Stromal cell of bone marrow (primary cell): ENCODE data around the gene SAP30BP.
A peak's percentile ranks its signal among the peaks of the same experiment; 100 is the strongest.

ENCODE experiments used
- DNase-seq: peaks from one replicate; pipeline ENCODE4 v3.0.0-alpha.2; 2012; ENCODE audit warnings: low read depth

SAP30BP gene

DNA sequence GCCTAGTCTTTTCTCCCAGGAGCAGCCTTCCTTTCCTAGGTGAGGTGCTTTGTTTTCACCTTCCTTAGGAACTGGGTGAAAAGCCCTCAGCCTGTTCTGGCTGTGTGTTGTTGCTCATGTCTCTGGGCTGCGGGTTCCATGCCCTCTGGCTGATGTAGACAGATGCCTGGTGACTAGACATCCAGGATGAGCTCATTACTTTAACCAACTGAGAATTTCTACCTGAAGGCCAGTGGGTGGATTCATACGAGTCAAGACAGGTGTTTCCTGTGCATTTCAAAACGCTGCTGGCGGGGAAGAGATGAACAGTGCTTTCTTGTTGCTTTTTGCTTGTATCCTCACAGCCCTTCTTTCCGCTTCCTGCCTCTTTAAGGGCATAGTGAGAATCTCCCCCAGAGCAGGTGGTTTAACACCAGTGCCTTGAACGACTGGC lies 22.3 kb downstream of the SAP30BP start:
- no peak for DNase-seq

GRCh38 chr17:75691371-75691791 lies 24.2 kb downstream of the SAP30BP start:
- no peak for DNase-seq

- no peak for DNase-seq
These were observed 24.9 kb downstream of the SAP30BP start for GRCh38 chr17:75691801-75692626.

DNA sequence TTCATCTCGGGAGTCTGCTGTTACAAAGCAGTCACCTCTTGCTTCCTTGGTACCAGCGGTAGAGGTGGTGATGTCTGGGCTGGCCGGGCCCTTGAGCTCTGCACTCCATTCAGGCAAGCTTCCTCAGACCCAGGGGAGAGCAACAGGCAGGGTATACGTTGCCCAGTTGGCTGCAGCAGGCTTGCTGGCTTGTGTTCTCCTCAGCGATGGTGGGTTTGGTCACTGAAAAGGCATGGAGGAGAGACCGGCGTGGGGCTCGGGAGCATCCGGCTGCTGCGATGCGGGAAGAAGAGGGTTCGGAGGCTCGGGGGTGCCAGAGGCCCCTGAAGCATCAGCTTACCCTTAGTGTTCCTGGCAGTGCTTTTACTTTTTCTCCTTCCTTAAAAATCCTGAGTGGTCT lies 25.8 kb downstream of the SAP30BP start:
- no peak for DNase-seq

- peak; percentile 77 for DNase-seq
These were observed 26.7 kb downstream of the SAP30BP start for GRCh38 chr17:75693500-75694481.

DNA sequence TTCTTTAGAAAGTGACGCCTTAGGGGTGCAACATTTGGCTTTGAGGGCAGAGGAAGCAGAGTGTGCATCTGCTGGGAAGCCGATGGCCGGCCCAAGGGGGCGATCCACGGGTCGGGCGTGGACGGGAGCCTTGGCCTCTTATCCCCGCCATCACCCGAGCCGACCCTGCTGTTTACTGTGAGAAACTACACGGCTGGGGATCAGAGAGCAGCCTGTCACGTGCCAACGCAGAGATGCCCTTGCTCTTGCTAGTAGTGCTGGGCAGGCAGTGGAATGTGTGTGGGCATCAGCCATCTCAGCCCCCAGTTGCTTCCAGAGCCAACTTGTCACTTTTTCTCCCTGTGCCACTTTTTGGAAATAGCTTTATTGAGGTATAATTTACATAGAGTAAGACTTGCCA lies 27.4 kb downstream of the SAP30BP start:
- DNase-seq, result no peak

DNA sequence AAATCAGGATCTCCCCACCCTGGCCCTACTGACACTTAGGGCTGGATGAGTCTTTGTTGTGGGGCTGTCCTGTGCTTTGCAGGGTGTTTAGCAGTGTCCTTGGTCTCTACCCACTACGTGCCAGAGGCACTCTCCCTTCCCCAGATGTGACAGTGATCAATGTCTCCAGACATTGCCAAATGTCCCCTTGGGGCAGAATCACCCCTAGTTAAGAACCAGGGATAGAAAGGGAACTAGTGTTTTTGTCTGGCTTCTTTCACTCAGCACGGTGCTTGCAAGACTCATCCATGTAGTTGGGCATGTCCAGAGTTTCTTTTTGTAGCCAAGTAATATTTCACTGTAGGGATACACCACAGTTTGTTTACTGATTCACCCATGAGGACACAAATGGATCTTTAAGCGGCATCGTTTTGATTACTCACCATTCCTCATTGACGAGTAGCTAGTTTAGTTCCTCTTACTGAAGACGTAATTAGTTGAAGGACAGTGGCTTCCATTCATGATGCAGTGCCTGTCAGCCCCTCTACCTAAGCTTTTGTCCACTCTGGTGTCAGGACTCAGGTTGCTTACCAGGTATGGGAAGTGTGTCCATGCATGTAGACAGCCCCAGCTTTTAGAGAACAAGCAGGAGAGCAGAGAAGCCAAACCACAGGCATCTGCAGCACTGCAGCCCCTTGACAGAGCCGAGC lies 28.1 kb downstream of the SAP30BP start:
- no peak for DNase-seq

GRCh38 chr17:75695830-75696271 lies 28.7 kb downstream of the SAP30BP start:
- no peak for DNase-seq

DNA sequence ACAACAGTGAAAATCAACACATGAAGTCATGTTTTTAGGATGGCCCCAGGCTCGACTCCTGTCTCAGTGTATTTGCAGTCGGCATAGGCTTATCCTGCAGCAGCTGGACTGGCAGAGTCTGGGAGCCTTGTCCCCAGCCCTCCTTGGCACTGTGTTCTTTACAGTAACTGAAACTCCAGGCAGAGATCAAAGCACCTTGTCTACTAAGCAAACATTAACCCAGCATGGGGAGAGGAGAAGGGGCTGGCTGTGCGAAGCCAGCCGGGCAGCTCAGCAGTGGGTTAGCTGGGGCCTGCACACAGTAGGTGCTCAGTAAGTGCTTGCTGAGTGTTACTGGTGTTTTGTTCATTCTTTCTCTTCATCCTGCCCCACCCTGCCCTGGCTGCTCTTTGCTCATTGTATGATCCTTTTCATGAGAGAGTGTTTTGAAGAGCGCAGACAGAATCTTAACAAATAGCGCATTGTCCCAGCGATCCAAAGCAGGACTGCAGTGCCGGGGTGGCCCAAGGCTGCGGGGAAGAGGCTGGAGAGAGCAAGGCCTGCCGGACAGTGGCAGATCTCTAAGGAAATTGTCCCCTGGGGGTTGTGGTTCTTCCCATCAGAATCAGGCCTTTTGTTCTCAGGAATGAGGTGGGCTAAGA lies 30.6 kb downstream of the SAP30BP start:
- no peak for DNase-seq

GRCh38 chr17:75698659-75699058 lies 31.5 kb downstream of the SAP30BP start:
- DNase-seq, result no peak

- DNase-seq, result no peak
These were observed 34.1 kb downstream of the SAP30BP start for GRCh38 chr17:75701288-75701687.

DNA sequence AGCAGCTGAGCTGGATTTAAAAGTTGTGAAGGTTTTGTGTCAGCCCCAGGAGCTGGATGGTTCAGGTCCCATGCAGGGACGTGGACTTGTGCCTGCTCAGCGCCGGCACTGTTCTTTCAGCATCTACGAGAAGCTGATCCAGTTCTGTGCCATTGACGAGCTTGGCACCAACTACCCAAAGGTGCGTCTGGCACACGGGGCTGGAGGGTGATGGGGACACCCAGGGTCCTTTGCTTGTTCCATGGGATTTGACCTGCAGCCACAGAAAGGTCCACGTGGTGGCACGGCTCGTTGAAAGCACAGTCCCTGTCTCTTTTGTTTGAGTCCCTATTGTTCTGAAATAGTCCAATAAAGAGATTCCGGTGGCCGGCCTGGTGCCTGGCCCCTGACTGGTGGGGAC lies 36.1 kb downstream of the SAP30BP start:
- DNase-seq, result no peak

GRCh38 chr17:75703591-75703990 lies 36.5 kb downstream of the SAP30BP start:
- no peak for DNase-seq

DNA sequence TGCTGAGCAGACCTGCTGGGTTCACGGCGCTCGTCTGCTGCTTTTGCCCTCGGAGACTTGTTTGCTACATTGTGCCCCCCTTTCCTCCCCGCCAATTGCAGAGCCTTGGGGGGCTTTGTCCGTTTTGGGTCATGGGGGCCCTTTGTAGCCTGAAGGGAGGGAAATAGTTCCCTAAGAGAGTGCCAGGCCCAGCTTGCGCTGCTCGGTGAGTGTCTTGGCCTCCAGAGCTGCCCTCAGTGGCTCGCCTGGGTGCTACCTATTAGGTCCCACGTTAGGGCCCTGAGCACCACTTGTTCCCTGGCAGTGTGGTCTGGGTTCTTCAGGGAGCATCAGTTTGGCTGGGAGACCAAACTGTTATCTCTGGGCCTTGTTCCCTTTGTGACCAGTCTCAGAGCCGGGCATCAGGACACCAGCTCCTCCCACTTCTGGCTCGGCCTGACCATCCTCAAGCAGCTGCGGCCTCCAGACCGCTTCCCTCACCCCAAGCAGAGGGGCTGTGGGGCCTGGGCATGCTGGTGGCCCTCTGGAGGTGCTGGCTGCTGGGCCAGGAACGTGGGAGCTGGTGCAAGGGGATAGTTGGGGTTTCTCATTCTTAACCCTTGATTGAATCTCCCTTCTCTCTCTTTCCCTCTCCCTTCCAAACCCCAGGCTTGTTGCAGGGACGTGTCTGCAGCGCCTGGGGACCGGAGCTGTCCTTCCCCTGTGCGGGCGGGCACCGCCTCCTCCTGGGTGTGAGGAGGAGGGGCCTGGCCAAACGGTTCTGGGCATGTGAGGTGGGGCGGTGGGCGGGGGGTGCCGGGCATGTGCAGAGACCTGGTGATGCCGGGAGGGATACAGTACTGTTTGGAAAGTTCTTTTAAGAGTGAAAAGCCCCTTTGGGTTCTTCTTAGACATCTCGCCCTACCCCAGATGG lies 38.1 kb downstream of the SAP30BP start:
- DNase-seq, result no peak

GRCh38 chr17:75706042-75706728 lies 39.0 kb downstream of the SAP30BP start:
- no peak for DNase-seq

GRCh38 chr17:75707079-75707571 lies 40.0 kb downstream of the SAP30BP start:
- no peak for DNase-seq

- no peak for DNase-seq
These were observed 45.3 kb downstream of the SAP30BP start for GRCh38 chr17:75712446-75712845.

DNA sequence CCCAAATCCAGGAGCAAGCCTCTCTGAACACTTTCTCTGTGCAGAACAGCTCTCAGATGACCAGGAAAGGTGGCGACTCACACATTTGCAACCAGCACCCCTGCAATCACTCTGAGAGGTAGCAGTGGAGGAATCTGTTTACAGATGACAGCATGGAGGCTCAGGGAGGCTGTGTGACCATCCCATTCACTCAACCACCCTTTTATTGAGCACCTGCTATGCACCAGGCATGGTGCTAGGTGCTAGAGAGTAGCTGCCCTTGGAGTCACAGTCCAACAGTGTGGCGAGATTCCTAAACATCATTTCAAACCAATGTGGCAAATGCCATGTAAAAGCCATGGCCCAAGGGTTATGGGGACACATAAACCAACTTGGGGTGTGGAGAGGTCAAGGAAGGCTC lies 52.6 kb downstream of the SAP30BP start:
- no peak for DNase-seq

DNA sequence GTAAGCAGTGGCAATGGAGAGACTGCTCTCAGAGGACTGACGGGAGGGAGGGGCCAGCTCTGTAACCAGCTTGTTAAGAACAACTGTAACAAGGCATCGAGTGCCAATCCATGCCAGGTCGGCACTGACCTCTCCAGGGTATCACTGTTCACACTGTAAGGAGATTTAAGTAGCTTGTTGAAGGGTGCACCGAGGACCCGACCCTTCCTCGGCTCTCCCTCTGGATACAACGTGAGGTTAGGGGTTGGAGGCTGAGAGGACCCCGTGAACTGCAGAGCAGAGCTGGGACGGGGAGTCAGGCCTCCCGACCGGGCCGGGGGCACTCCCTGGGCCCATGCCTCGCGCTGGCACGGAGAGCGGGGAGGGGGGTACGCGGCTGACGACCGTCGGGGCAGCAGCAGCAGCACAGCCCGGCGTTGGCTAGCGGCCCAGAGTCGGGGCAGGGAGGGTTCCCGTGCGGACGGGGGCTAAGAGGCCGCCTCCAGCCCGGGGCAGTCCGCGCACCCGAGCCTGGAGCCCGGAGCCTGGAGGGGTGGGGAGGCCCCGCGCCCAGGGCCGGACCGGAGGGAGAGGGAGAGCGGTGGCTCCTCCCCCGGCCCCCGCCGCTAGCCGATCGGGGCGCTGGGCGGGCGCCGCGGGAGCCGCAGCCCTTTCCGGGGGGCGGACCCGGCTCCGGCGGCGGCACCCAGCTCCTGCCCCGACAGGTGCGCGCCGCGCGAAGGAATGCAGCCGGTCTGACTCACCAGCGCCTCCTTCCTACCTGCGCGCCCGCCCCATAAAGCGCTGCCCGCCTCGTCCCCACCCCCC lies 53.7 kb downstream of the SAP30BP start, which contains the start of gene ITGB4:
ITGB4 (plus strand) TSS at position 804 of the 807 bp plus-strand sequence. CDS start 3,245 bp downstream, outside the sequence.
- DNase-seq, result no peak
